Measurements from ENCODE around the gene FAAP20.

DNA sequence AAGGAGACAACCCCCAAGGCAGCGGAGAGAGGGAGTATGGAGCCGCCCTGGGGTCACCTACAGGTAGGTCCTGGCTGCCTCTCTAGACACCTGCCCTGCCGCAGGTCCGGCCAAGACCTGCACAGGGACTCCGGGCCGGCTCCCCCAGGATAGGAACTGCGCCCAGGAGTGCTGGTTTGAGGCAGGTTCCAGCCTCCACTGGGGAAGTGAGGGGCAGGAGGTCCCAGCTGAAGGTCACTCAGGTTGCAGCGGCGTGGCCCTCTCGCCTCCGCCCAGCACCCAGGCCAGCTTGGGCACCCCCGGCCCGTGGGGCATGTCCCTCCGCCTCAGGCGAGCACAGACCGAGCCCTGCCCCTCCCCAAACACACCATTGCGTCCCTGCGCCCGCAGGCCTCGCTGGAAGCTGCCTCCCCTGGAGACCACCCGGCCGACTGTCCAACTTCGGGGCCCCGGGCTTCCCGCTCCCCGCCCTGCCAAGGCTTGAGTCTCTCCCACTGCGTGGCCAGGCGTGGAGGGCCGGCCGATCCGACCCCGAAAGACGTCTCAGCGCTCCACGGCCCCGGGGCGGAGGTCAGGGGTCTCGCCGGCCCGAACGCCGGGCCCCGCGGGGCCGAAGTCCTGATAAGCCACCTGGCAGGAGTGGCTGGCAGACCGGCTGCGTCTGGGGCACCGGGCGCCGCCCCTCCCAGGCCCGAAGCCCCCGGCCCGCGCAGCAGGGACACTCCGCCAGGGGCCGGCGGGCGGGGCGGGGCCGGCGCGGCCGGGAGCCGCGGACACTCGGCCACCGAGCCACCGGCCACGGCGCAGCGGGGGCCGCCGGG is 32.2 kb upstream of the FAAP20 start:
- TF ChIP-seq, protein P1, sequence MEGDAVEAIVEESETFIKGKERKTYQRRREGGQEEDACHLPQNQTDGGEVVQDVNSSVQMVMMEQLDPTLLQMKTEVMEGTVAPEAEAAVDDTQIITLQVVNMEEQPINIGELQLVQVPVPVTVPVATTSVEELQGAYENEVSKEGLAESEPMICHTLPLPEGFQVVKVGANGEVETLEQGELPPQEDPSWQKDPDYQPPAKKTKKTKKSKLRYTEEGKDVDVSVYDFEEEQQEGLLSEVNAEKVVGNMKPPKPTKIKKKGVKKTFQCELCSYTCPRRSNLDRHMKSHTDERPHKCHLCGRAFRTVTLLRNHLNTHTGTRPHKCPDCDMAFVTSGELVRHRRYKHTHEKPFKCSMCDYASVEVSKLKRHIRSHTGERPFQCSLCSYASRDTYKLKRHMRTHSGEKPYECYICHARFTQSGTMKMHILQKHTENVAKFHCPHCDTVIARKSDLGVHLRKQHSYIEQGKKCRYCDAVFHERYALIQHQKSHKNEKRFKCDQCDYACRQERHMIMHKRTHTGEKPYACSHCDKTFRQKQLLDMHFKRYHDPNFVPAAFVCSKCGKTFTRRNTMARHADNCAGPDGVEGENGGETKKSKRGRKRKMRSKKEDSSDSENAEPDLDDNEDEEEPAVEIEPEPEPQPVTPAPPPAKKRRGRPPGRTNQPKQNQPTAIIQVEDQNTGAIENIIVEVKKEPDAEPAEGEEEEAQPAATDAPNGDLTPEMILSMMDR (IDR thresholded peaks at IDR 0.05): no peak
- no peak for TF ChIP-seq POLR2A (IDR thresholded peaks at IDR 0.05)

Measured in testis (tissue), 2 donors.